HepG2 (cell line): Measurements from ENCODE around the gene PRKN. TPM values are rescaled to one million over a fixed set of nuclear protein-coding genes. Genes with fewer than 3 reads are reported as not detected.

Experiments used
- ATAC-seq: fragments of 200-7000 bp; cut with Tn5 transposase; 3 replicates; pipeline ENCODE4 v1.9.1; 2020; ENCODE audit warnings: mild to moderate bottlenecking, moderate library complexity
- BruUV-seq: library from RNA; stranded (reverse); fragments of 400-500 nt; replicated peaks from 2 replicates; lab custom pipeline; 2021; lab: Mats Ljungman, UMichigan
- CTCF ChIA-PET: fragments of 300-600 bp; formaldehyde crosslinking; extraction: SDS; loops from one replicate; lab custom pipeline; 2021; ENCODE audit warnings: low total read pairs, inconsistent platforms, low intra/inter-chr PET ratio; lab: Yijun Ruan, JAX
- POLR2A ChIA-PET: fragments of 350-600 bp; sonication (Branson Sonifier 250); formaldehyde crosslinking; loops from one replicate; lab custom pipeline; 2020; ENCODE audit warnings: antibody characterized with exemption, inconsistent platforms; lab: Yijun Ruan, JAX
- DNase-seq: peaks from one replicate; pipeline ENCODE4 v3.0.0-alpha.2; 2015; ENCODE audit warnings: low spot score
- FAIRE-seq: peaks from 3 replicates; lab custom pipeline; 2011; peaks lifted over from hg19 to GRCh38; lab: Jason Lieb, UNC
- H2AFZ ChIP-seq: one replicate; pipeline ENCODE4 v1.6.1; 2011; ENCODE audit warnings: low read length, inconsistent platforms
- H3K27ac ChIP-seq: fragments of 300-600 bp; 3 replicates; pipeline ENCODE4 v1.8.0; 2011; ENCODE audit warnings: mixed run types, mild to moderate bottlenecking, mixed read lengths, low read length, inconsistent platforms; ENCODE audit not compliant: insufficient read depth; ENCODE audit errors: extremely low read length
- H3K27me3 ChIP-seq, 2 experiments: fragments of 200-600 bp in 1 of 2; 2 replicates in 1 of 2; 3 replicates in 1 of 2; pipeline versions ENCODE4 v1.6.0 to v1.8.0; 2011; ENCODE audit warnings: low read length in 2 of 2, mild to moderate bottlenecking in 2 of 2, moderate library complexity in 2 of 2, inconsistent platforms in 1 of 2; ENCODE audit not compliant: insufficient read depth in 2 of 2, control insufficient read depth in 1 of 2
- H3K36me3 ChIP-seq, 2 experiments: fragments of 200-600 bp in 1 of 2; replicated peaks in 1 of 2; 2 replicates in 1 of 2; 3 replicates in 1 of 2; pipeline versions ENCODE4 v1.5.1 to v1.8.0; 2011; ENCODE audit warnings: low read length in 2 of 2, inconsistent platforms in 1 of 2; ENCODE audit not compliant: insufficient read depth in 2 of 2, control insufficient read depth in 1 of 2
- H3K4me1 ChIP-seq: 2 replicates; pipeline ENCODE4 v1.5.1; 2012; ENCODE audit warnings: low read length, inconsistent platforms; ENCODE audit not compliant: insufficient read depth
- H3K4me2 ChIP-seq: 2 replicates; pipeline ENCODE4 v1.6.0; 2011; ENCODE audit warnings: low read depth, low read length, inconsistent platforms
- H3K4me3 ChIP-seq, 3 experiments: fragments of 200-600 bp in 1 of 3; sonication (generic), shearing (Covaris generic) in 1 of 3; replicated peaks in 1 of 3; 2 replicates each; pipeline ENCODE4 v1.5.1; 2011 to 2016; ENCODE audit warnings: low read length in 3 of 3, inconsistent platforms in 2 of 3, low read depth in 2 of 3, mild to moderate bottlenecking in 2 of 3, control low read depth in 1 of 3, mixed read lengths in 1 of 3; ENCODE audit not compliant: insufficient read depth in 1 of 3
- H3K79me2 ChIP-seq: one replicate; pipeline ENCODE4 v1.6.1; 2011; ENCODE audit warnings: low read length, inconsistent platforms; ENCODE audit not compliant: insufficient read depth
- H3K9ac ChIP-seq: 2 replicates; pipeline ENCODE4 v1.6.0; 2011; ENCODE audit warnings: mild to moderate bottlenecking, low read depth, low read length, inconsistent platforms; ENCODE audit not compliant: insufficient read depth
- H3K9me3 ChIP-seq: 2 replicates; pipeline ENCODE4 v1.5.1; 2012; ENCODE audit warnings: mild to moderate bottlenecking, low read length
- H4K20me1 ChIP-seq: 2 replicates; pipeline ENCODE4 v1.6.0; 2011; ENCODE audit warnings: inconsistent platforms, mild to moderate bottlenecking, low read length, moderate library complexity; ENCODE audit not compliant: insufficient read depth
- BRD4 ChIP-seq: sonication (generic); formaldehyde crosslinking; IDR thresholded peaks from 2 replicates; pipeline ENCODE4 v1.4.0; 2020; ENCODE audit warnings: missing genetic modification reagents
- GLI4 ChIP-seq: sonication (generic); formaldehyde crosslinking; IDR thresholded peaks from 2 replicates; pipeline ENCODE4 v1.5.1; 2020; ENCODE audit warnings: missing genetic modification reagents, mild to moderate bottlenecking, moderate library complexity, borderline replicate concordance
- KDM5B ChIP-seq: sonication (generic); formaldehyde crosslinking; IDR thresholded peaks from 2 replicates; pipeline ENCODE4 v1.4.0; 2020; ENCODE audit warnings: missing genetic modification reagents, mild to moderate bottlenecking, borderline replicate concordance
- NCOR1 ChIP-seq: fragments of 200-600 bp; sonication (generic); IDR thresholded peaks from 2 replicates; pipeline ENCODE4 v1.7.0; 2017; ENCODE audit warnings: antibody characterized with exemption, low read length, borderline replicate concordance
- PPARG ChIP-seq: conservative IDR thresholded peaks from 2 replicates; pipeline ENCODE4 v1.6.1; 2016; ENCODE audit warnings: missing biosample characterization, missing genetic modification reagents
- ZFP82 ChIP-seq: sonication (generic); formaldehyde crosslinking; IDR thresholded peaks from 2 replicates; pipeline ENCODE4 v1.5.1; 2020; ENCODE audit warnings: mild to moderate bottlenecking, missing genetic modification reagents, borderline replicate concordance
- ZNF235 ChIP-seq: sonication (generic); formaldehyde crosslinking; IDR thresholded peaks from 2 replicates; pipeline ENCODE4 v1.8.1; 2023; ENCODE audit warnings: mild to moderate bottlenecking, missing genetic modification reagents, borderline replicate concordance
- ZNF33B ChIP-seq: sonication (generic); formaldehyde crosslinking; IDR thresholded peaks from 2 replicates; pipeline ENCODE4 v1.5.1; 2020; ENCODE audit warnings: mild to moderate bottlenecking, missing genetic modification reagents
- ZNF605 ChIP-seq: sonication (generic); formaldehyde crosslinking; IDR thresholded peaks from 2 replicates; pipeline ENCODE4 v1.8.0; 2022; ENCODE audit warnings: mild to moderate bottlenecking, missing genetic modification reagents
- ZSCAN9 ChIP-seq: IDR thresholded peaks from 2 replicates; pipeline ENCODE4 v1.6.1; 2016; ENCODE audit warnings: borderline replicate concordance
- WGBS: methylation state at CpG from one replicate; pipeline ENCODE4 v1.1.6; 2017; ENCODE audit warnings: low lambda C conversion rate; 5-methylcytosine and 5-hydroxymethylcytosine counted together
- in situ Hi-C: cut with HindIII; loops from 2 replicates; pipeline ENCODE4 v1.10.0; 2017; ENCODE audit warnings: low pct_unique_long_range_greater_than_20kb; ENCODE audit not compliant: extremely low pct_ligation_motif_present
- intact Hi-C: fragments of 100-400 bp; cut with micrococcal nuclease; formaldehyde crosslinking; loops from one replicate; pipeline ENCODE4 v1.10.0; 2022; ENCODE audit not compliant: unreplicated experiment
- polyA plus RNA-seq, 8 experiments: library from polyadenylated mRNA; depleted of rRNA in 3 of 8; stranded (reverse) in 7 of 8; unstranded in 1 of 8; fragments of >200 nt; fragmentation: Illumina TruSeq in 4 of 8; extraction: Trizol in 4 of 8; gene quantifications; 2 replicates each; pipeline versions ENCODE4 v1.2.1 to v1.2.3, GENCODE V29; 2011 to 2016; ENCODE audit warnings: low read depth in 4 of 8, missing spikeins in 1 of 8, mixed read lengths in 1 of 8; ENCODE audit not compliant: insufficient read depth in 1 of 8
- total RNA-seq, 5 experiments: library from RNA; depleted of rRNA; stranded (reverse); fragments of >200 nt; fragmentation: Illumina TruSeq; extraction: Trizol; gene quantifications; 2 replicates each; pipeline ENCODE4 v1.2.3, GENCODE V29; 2016; ENCODE audit warnings: low read depth in 1 of 5
- TF ChIP-seq, protein P1 (sequence below): sonication (generic); formaldehyde crosslinking; IDR thresholded peaks from 2 replicates; pipeline ENCODE4 v1.4.0; 2020; ENCODE audit warnings: missing genetic modification reagents, borderline replicate concordance
- TF ChIP-seq, protein P2 (sequence below): IDR thresholded peaks from 2 replicates; pipeline ENCODE4 v1.6.1; 2012; ENCODE audit warnings: inconsistent platforms
- TF ChIP-seq, protein P3 (sequence below): sonication (generic); formaldehyde crosslinking; IDR thresholded peaks from 2 replicates; pipeline ENCODE4 v1.5.0; 2020; ENCODE audit warnings: missing genetic modification reagents
- TF ChIP-seq, protein P4 (sequence below): sonication (generic); formaldehyde crosslinking; IDR thresholded peaks from 2 replicates; pipeline ENCODE4 v1.8.0; 2022; ENCODE audit warnings: missing genetic modification reagents, mild to moderate bottlenecking, borderline replicate concordance
- TF ChIP-seq, protein P5 (sequence below): IDR thresholded peaks from 2 replicates; pipeline ENCODE4 v1.6.1; 2018; ENCODE audit warnings: missing genetic modification reagents

Gene PRKN
- total and polyA plus RNA-seq, 2 of the 13 experiments (the other 11 are each of a cell fraction or from before 2014, with no cell fraction given): 0.31 to 0.44 TPM

DNA sequence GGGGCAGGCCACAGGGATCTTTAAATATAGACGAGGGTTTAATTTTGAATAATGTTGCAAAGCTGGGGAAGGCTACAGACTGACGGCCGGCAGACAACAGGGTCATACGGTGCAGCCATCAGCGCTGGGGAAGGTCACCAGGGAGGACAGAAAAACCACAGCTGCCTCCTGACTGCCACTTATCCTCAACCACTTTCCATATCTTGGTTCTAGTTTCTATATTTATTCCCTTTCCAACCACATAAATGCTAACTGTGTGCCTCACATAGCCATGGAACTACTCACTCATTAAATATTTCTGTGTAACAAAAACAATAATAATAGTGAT, 1368.0 kb downstream of the PRKN start (continued):
- TF ChIP-seq, protein P1, sequence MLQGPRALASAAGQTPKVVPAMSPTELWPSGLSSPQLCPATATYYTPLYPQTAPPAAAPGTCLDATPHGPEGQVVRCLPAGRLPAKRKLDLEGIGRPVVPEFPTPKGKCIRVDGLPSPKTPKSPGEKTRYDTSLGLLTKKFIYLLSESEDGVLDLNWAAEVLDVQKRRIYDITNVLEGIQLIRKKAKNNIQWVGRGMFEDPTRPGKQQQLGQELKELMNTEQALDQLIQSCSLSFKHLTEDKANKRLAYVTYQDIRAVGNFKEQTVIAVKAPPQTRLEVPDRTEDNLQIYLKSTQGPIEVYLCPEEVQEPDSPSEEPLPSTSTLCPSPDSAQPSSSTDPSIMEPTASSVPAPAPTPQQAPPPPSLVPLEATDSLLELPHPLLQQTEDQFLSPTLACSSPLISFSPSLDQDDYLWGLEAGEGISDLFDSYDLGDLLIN (CRISPR knock-in tag): no peak
- TF ChIP-seq, protein P2, sequence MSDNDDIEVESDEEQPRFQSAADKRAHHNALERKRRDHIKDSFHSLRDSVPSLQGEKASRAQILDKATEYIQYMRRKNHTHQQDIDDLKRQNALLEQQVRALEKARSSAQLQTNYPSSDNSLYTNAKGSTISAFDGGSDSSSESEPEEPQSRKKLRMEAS: no peak
- TF ChIP-seq PPARG: no peak

DNA sequence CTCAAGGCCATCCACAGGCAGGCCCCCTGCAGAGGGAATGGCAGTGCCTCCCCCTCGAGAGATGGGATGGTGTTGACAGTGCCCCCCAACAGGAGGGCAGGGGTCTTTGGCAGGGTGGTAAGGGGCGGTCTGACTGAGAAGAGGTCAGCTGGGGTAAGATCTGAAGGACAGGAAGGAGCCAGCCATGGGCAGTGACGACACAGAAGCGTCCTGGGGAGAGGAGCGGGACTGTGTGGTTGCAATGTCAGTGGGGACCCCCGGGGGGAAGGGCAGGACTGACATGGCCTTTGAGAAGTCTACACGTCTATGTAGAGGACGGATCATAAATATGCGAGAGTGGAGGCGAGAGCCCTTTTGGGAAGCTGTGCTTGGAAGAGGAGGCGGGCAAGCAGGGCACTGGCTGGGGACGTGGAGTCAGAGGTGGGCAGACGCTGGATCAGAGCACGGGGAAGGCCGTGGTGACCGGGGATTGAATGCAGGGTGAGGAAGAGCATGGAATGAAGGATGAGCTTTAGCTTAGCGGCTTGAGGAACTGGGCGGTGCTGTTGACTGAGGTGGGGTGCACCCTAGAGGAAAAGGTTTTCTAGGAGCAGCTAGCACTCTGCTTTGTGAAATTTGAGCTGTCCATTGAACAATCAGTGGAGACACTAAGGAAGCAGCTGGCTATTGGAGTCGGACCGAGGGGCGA, 1371.3 kb downstream of the PRKN start:
- H3K9me3 ChIP-seq: no peaks in the 10 kb centered on the region
- H3K27ac ChIP-seq: no peak overlapping the region
- DNase-seq (no peak), FAIRE-seq (no peak), ATAC-seq (no peak)
- H3K36me3 ChIP-seq: no peaks in the 10 kb centered on the region
- CTCF ChIA-PET: no interaction called here
- no peak overlapping the region for H3K9ac ChIP-seq
- H2AFZ ChIP-seq: no peak overlapping the region
- no peak overlapping the region for H3K4me2 ChIP-seq
- BruUV-seq: no TSS peak
- intact Hi-C loops: no loop called here
- H4K20me1 ChIP-seq: no peaks in the 10 kb centered on the region
- POLR2A ChIA-PET: no interaction called here
- no peaks in the 10 kb centered on the region for H3K27me3 ChIP-seq
- in situ Hi-C loops: loop anchor here (25.0 kb wide), 1 partner anchor 619 kb away; no protein-coding TSS in a partner anchor
- no peaks in the 10 kb centered on the region for H3K79me2 ChIP-seq
- no peaks in the 10 kb centered on the region for H3K4me1 ChIP-seq
- WGBS: 49% methylated on average over 21 of the region's 21 CpGs
- H3K4me3 ChIP-seq: no peak overlapping the region
- TF ChIP-seq BRD4 (no peak), ZNF33B (CRISPR knock-in tag) (no peak), ZNF605 (CRISPR knock-in tag) (no peak), GLI4 (CRISPR knock-in tag) (no peak), ZSCAN9 (CRISPR knock-in tag) (no peak), NCOR1 (no peak), KDM5B (no peak), ZNF235 (CRISPR knock-in tag) (no peak), ZFP82 (CRISPR knock-in tag) (no peak)
- TF ChIP-seq, protein P3, sequence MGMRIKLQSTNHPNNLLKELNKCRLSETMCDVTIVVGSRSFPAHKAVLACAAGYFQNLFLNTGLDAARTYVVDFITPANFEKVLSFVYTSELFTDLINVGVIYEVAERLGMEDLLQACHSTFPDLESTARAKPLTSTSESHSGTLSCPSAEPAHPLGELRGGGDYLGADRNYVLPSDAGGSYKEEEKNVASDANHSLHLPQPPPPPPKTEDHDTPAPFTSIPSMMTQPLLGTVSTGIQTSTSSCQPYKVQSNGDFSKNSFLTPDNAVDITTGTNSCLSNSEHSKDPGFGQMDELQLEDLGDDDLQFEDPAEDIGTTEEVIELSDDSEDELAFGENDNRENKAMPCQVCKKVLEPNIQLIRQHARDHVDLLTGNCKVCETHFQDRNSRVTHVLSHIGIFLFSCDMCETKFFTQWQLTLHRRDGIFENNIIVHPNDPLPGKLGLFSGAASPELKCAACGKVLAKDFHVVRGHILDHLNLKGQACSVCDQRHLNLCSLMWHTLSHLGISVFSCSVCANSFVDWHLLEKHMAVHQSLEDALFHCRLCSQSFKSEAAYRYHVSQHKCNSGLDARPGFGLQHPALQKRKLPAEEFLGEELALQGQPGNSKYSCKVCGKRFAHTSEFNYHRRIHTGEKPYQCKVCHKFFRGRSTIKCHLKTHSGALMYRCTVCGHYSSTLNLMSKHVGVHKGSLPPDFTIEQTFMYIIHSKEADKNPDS (CRISPR knock-in tag): no peak
- TF ChIP-seq, protein P4, sequence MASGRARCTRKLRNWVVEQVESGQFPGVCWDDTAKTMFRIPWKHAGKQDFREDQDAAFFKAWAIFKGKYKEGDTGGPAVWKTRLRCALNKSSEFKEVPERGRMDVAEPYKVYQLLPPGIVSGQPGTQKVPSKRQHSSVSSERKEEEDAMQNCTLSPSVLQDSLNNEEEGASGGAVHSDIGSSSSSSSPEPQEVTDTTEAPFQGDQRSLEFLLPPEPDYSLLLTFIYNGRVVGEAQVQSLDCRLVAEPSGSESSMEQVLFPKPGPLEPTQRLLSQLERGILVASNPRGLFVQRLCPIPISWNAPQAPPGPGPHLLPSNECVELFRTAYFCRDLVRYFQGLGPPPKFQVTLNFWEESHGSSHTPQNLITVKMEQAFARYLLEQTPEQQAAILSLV (CRISPR knock-in tag): no peak
- TF ChIP-seq, protein P5, sequence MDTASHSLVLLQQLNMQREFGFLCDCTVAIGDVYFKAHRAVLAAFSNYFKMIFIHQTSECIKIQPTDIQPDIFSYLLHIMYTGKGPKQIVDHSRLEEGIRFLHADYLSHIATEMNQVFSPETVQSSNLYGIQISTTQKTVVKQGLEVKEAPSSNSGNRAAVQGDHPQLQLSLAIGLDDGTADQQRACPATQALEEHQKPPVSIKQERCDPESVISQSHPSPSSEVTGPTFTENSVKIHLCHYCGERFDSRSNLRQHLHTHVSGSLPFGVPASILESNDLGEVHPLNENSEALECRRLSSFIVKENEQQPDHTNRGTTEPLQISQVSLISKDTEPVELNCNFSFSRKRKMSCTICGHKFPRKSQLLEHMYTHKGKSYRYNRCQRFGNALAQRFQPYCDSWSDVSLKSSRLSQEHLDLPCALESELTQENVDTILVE: no peak
